SH-SY5Y (cell line): Measurements from ENCODE around the gene MZB1.

Experiments used
- GATA2 ChIP-seq: IDR thresholded peaks from 2 replicates; pipeline ENCODE4 v1.6.1; 2011; ENCODE audit warnings: mild to moderate bottlenecking, low read depth, low read length
- GATA3 ChIP-seq: IDR thresholded peaks from 2 replicates; pipeline ENCODE4 v1.6.1; 2011; ENCODE audit warnings: low read depth, mild to moderate bottlenecking, low read length, moderate library complexity

Gene MZB1

DNA sequence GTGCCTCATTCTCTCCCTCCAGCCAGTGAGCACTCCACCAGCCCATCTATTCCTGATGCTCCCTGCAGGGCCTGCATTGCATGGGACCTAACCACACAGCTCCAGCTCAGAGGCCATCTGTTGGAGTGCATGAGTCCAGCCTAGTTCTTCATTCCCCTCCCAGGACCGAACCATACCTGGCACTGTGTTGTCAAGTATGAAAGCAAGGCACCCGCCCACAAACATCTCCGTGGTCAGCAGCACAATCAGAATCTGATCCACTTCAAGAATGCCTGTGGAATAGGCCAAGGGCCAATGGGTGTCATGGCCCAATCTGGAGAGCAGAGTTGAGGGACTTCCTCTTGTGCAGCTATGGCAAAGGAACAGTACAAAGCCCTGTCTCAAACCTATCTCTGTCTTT, 12.5 kb downstream of the MZB1 start:
- TF ChIP-seq GATA2, result no peak
- no peak for TF ChIP-seq GATA3

DNA sequence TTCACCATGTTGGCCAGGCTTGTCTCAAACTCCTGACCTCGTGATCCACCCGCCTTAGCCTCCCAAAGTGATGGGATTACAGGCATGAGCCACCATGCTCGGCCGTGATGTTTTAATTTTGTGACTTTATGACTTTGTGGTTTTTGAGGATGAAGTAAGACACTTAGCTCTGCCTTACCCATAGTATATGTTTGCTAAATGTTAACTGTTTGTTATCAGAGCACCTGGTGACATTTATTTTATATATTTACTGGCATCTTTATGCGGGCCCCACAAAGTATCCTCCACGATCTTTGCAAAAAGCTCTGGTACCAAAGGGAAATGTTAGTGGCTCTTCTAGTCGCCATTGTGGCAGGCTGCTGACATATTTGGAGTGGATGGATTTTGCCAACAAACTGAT, 13.3 kb downstream of the MZB1 start:
- TF ChIP-seq GATA2, result no peak
- no peak for TF ChIP-seq GATA3

DNA sequence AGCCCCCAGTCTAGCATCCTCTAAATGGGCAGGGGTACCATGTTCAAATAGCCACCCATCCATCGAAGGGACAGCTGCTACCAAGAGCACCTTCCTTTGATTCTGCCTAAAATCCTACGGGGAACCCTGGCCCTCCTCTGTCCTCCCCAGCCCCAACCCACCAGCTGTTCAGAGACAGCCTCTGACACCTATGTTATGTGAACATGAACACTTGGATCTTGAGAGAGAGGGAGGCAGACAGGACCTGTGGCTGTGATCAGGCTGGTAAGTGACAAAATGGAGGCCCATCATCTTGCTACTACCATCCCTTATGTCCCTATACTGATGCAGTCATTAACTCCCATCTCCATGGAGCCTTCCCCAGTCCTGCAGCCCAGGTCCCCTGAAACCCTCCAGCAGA, 14.8 kb downstream of the MZB1 start:
- no peak for TF ChIP-seq GATA3
- no peak for TF ChIP-seq GATA2

DNA sequence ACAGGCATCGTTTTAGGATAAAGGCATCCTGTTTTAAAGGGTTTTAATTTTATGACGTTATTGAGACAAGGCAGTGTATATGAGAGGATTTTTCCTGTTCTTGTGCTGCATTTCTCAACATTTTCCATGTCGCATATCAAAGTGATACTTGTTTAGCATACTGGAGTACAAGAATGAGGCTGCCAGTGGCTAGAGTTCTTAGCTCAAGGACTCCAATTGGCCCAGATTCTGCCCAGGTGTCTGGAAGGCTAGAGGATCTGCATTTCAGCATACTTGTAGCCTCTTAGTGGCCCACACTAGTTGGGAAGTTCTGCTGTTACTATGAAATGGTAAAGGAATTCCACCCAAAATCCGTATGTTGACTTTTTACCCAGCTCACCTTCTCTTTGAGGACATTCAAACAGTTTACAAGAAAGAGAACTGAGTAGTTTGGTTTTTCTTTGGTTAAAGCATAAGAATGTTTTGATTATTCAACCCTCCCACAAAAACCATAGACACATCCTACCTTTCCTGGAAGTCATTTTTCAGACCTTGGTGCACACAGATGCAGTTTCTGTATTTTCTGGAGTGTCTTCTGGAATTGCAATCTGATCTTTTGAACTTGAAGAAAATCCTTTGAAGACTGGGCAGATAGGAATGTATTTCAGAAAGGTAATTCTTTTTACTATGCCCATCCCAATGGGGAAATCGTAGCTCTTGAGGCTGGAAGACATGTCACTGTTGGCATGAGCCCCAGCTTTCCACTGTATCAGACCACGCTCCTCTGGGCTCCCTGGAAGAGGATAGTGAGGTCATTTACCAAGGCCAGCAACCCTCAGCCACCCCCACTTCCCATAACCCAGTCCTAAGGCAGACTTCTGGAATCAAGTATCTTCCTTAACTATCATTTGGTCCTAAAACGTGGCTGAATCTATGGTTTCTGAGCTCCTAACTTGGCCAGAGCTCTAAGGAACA, 18.0 kb downstream of the MZB1 start:
- no peak for TF ChIP-seq GATA3
- no peak for TF ChIP-seq GATA2

DNA sequence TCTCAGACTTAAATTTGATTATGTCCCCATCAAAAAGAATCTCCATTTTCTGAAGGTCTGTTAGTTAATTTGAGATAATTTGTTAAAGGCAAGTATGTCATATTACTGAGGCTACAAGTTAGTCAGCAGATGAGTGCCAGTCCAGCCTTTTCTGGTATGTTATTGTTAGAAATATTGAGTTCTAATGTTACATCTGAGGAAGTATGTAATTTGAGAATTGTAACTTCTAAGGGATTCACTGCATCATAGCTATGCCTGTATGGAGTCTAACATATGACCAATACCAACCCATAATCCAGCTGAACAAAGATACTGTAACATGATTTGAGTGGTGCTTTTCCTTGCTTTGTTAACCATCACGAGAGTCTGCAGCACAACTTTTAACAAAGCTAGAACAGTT, 20.5 kb downstream of the MZB1 start:
- TF ChIP-seq GATA2, result no peak
- no peak for TF ChIP-seq GATA3

DNA sequence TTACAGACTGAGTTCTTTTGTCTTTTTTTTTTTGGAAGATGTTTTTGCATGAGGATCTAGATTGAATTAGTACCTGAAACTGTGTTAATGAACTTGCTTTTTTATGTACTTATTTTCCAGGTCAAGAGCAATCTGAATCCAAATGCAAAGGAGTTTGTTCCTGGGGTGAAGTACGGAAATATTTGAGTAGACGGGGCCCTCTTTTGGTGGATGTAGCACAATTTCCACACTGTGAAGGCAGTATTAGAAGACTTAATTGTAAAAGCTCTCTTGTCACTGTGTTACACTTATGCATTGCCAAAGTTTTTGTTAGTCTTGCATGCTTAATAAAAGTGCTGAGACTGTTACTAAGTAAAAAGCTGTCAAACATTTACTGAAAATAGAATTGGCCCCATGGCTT, 21.1 kb downstream of the MZB1 start:
- TF ChIP-seq GATA3 (no peak), GATA2 (no peak)

DNA sequence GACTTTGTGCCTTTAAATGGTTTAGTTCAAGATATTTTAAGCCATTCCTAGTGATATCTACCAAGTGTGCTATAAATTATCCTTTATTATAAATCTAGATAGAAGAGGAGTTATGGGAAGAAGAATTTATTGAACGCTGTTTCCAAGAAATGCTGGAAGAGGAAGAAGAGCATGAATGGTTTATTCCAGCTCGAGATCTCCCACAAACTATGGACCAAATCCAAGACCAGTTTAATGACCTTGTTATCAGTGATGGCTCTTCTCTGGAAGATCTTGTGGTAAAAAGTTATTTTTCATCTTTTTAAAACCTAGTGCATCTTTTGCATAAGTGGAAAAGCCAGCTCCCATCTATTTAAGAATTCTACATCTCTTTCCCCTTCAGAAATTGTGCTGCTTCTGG, 25.2 kb downstream of the MZB1 start:
- no peak for TF ChIP-seq GATA3
- no peak for TF ChIP-seq GATA2

DNA sequence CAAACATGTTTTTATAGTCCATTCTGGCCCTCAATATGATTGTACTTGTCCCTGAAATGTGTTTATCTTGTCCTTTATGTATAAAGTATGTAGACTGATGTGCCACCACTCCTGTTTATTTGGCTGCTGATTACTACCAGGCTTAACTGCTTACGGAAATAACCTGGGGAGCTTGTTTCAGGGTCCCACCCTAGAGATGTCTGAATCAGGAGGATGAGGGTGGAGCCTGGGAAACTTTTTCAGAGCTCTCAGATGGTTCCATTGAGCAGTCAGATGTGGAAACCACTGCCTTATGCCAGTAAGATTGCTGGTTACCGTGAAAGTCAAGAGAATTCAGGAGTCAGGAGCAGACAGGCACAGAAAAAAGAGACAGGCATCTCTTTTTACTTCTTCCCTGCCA, 25.8 kb downstream of the MZB1 start:
- TF ChIP-seq GATA2 (no peak), GATA3 (no peak)

DNA sequence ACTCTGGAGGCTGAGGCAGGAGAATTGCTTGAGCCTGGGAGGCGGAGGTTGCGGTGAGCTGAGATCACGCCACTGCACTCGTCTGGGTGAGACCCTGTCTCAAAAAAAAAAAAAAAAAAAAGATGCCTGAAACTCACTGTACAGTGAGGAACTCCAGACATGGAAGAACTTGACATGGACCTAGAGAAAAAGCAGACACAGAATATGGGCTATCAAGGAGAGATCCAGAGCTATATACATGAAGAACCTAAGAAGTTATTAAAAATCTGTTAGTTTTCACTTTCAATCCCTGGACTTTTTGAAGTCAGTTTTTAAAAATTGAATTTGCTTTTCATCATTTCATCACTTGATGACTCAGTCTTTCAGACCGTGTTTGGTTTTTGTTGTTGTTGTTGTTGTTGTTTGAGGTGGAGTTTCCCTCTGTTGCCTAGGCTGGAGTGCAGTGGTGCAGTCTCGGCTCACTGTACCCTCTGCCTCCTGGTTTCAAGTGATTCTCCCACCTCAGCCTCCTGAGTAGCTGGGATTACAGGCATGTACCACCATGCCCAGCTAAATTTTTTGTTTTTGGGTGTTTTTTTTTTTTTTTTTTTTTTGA, 27.8 kb downstream of the MZB1 start:
- no peak for TF ChIP-seq GATA2
- no peak for TF ChIP-seq GATA3

DNA sequence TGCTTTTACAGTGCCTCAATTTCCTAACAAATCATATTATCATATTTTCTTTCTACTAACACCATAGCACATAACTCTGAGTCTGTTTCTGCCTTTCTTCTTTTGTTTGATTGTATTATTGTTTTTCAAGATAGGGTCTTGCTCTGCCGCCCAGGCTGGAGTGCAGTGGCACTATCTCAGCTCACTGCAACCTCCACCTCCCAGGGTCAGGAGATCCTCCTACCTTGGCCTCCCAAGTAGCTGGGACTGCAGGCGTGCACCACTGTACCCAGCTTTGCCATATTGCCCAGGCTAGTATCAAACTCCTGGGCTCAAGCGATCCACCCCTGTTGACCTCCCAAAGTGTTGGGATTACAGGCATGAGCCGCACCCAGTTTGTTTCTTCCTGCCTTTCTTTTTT, 29.3 kb downstream of the MZB1 start:
- TF ChIP-seq GATA2 (no peak), GATA3 (no peak)

DNA sequence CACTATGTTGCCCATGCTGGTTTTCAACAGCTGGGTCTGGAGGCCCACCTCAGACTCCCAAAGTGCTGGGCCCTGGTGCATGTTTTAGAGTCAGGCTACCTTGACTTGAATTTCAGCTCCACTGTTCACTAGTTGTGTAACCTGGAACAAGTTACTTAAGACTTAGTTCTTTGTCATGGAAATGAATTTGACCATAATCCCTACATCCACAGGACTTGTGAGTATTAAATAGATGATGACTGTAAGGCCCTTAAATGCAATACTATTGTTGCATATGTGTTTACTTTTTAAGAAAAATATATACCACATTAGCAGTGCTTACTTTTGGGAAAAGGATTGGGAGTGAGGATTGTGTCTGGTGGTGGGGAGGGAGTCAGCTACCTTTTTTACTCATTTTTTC, 31.6 kb downstream of the MZB1 start:
- no peak for TF ChIP-seq GATA3

DNA sequence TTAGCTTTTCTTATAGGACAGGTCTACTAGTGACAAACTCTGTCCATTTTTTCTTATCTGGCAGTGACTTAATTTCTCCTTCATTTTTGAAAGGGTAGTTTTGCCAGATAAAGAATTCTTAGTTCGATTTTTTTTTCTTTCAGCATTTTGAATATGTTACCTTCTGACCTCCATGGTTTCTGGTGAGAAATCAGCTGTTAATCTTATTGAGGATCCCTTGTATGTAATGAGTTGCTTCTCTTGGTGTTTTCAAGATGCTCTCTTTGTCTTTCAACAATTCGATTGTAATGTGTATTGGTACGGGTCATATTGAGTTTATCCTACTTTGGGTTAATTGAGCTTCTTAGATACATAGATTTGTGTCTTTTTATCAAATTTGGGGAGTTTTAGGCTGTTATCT, 35.5 kb downstream of the MZB1 start:
- TF ChIP-seq GATA2 (no peak), GATA3 (no peak)

DNA sequence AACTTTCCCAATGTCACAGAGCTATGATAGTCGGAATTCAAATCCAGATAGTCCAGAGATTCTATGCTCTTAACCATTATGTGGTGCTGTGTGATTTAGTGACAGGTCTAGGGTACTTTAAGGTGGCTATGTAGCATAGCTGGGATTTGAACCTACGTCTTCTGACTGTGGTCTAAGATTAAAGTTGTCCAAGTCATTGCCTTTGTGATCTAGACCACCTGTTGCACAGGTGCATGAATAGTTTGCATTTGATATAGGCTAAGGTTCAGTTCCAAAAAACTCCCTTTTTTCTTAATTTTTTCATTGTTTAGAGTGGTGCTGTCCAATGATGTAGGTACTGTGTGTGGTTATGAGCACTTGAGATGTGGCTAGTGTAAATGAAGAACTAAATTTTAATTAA, 45.5 kb downstream of the MZB1 start:
- TF ChIP-seq GATA3 (no peak), GATA2 (no peak)

DNA sequence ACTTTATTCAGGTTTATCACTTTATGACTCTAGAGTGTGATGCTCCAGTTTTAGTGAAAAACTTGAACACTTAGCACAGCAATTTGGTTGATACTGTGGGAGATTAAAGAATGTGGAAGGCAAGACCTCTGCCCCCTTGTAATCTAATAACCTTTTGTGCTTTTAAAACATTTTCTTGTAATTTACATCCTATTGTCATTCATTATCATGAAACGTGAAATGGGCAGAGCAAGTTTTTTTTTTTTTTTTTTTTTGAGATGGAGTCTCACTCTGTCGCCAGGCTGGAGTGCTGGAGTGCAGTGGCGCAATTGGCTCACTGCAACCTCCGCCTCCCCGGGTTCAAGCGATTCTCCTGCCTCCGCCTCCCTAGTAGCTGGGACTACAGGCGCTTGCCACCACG, 46.2 kb downstream of the MZB1 start:
- no peak for TF ChIP-seq GATA2
- no peak for TF ChIP-seq GATA3

DNA sequence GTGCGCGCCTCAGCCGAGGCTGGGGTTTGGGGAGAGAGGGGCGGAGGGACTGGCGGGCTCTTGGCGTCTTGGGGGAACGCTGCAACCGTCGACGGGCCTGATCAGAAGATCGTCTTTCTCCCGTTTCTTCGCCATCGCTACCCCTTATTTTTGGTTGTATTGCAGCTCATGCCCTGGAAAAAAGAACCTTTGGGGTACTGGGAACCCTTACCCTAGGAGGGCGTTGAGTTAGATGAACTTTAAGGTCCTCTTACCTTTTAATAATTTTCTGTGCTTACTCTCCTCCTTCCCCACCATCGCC, 47.3 kb downstream of the MZB1 start:
- no peak for TF ChIP-seq GATA3
- no peak for TF ChIP-seq GATA2

DNA sequence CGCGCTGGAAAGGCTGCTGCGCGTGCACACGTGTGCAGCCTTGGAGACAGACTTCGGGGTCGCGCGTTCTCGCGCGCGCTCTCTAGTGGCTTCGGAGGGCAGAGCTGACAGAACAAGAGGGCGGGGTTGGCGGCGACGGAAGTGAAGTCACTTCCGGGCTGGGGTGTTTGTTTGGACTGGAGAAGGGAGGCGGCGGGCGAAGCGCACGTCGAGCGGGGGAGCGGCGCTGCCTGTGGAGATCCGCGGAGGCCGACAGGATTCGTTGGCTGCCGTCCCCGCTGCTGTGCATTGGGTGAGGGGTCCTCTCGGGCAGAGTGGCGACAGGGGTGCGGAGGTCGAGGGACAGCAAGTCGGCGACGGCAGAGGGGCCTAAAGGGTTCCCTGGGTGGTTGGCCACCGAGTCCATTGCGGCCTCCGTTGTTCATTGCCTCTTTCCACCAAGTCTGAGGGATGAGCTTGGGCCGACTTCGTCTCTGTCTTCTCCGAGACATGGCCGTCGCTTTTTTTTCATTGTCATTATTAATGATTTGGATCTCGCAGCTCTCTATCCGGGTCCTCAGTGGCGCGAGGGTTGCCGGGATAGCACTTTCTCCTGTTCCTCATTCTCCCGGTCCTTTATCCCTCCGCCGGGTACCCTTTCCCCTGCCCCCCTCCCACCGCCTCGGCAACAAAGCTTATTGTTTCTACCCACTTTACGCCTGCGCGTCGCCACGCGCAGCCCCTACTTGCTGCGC, 47.9 kb downstream of the MZB1 start, which contains the start of gene PAIP2:
TSS of gene PAIP2 (plus strand) at position 166 of the 734 bp plus-strand sequence. CDS start 21,931 bp downstream, outside the sequence.
- no peak for TF ChIP-seq GATA3
- TF ChIP-seq GATA2, result peak; percentile 81
